Epithelial cell of proximal tubule (primary cell): ENCODE data around the gene DZIP3. TPM values are rescaled to one million over a fixed set of nuclear protein-coding genes. Genes with fewer than 3 reads are reported as not detected.
"Not testable (repeated sequence)": the region's sequence is repeated elsewhere in the genome, so short reads cannot be mapped to it uniquely, and the experiment has no call there.

ENCODE experiments used
- DNase-seq: peaks from one replicate; pipeline ENCODE4 v3.0.0-alpha.2; 2011; ENCODE audit warnings: low read depth
- H3K4me3 ChIP-seq: 2 replicates; pipeline ENCODE4 v1.5.1; 2011; ENCODE audit warnings: low read depth, mild to moderate bottlenecking, low read length
- CTCF ChIP-seq: conservative IDR thresholded peaks from 2 replicates; pipeline ENCODE4 v1.5.1; 2012; ENCODE audit warnings: low read depth, mild to moderate bottlenecking, low read length
- total RNA-seq: library from RNA; depleted of rRNA; stranded (reverse); fragments of >200 nt; gene quantifications from 2 replicates; pipeline ENCODE4 v1.2.3, GENCODE V29; 2015

Gene DZIP3
- total RNA-seq, 1 donor from 2014 or later = 6.3 TPM

DNA sequence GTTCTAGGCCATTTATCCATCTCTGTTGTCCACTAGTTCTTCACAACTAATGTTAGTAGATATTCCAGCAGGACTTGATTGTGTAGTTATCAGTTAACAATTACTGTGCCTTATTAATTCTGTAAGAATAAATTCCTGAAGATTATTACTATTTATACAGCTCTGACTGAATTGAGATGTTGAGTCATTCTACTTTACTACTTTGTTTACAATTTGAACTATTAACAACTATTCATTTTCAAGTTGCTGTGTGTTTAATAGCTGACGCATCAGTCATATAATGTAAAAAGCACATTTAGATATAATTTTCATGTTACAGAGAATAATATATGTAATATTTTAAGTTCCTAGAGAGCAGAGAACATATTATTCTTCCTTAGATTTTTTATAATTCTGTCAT lies 21.1 kb downstream of the DZIP3 start:
- TF ChIP-seq CTCF = no peak
- H3K4me3 ChIP-seq = no peak overlapping the region
- no peak for DNase-seq

DNA sequence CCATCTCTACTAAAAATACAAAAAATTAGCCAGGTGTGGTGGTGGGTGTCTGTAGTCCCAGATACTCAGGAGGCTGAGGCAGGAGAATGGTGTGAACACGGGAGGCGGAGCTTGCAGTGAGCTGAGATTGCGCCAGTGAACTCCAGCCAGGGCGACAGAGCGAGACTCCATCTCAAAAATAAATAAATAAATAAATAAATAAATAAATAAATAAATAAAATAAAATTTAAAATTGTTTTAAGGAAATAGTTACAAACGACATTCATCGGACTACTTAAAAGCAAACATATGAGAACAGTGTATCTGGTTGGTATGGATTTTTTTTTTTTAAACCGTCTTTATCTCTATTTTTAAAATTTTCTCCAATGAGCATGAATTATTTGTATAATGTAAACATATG lies 26.6 kb downstream of the DZIP3 start:
- DNase-seq, H3K4me3 ChIP-seq: not testable (repeated sequence)

GRCh38 chr3:108620250-108620649 lies 30.7 kb downstream of the DZIP3 start:
- TF ChIP-seq CTCF = no peak
- no peak for DNase-seq
- H3K4me3 ChIP-seq = no peak overlapping the region

- DNase-seq = no peak
- TF ChIP-seq CTCF = no peak
- H3K4me3 ChIP-seq = no peak overlapping the region
These were observed 34.0 kb downstream of the DZIP3 start for GRCh38 chr3:108623504-108623903.

DNA sequence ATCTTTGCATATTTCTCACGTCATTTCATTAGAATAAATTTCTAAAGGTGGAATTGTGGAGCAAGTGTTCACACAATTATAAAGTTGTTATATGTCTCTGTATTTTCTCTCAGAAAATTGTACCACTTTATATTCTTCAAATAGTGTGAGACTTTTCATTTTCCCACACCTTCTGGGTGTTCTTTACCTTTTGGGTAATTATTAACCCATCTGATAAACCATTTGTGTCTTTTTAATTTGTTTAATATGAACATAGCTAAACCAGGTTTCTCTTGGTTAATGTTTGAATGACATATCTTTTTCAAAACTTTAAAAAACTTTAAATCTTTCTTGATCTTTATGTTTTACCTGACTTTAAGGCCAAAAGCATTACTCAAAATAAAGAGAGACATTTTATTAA lies 40.5 kb downstream of the DZIP3 start:
- no peak for DNase-seq
- TF ChIP-seq CTCF = no peak
- no peak overlapping the region for H3K4me3 ChIP-seq

DNA sequence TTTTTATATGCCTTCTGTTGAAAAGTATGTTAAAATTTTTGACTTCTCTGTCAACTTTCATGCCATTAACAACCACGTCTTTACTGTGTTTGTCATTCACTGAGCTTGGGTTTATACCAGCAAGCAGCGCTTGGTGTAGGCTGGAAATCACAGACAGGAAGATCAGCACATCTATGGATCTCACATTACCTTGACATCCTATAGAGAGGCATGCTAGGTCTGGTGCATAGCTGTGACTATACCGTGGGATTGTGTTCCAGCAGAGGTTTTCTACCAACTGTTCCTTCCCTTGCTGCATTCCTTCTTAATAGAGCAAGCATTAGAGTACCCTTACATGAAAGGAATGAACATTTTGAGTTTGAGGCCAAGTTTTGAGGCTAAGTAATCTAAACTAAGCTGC lies 53.0 kb downstream of the DZIP3 start:
- no peak for DNase-seq
- H3K4me3 ChIP-seq = no peak overlapping the region
- no peak for TF ChIP-seq CTCF

DNA sequence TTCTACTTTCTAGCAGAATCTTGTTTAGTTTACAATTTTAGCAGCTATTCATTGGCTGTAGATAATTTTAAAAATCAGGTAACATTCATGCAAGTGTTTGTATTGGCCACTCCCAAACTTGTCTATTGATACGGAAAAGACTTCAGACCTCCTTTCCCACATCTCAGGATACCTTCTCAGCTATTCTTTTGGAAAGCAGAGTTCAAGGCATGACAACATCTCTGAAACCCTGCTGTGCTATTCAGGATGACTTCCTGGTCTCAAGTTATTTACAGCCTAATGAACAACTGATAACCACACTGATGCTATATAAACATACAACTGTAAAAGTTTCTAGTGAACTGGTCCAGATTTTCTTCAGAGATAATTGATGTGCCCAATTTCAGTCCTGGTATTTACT lies 55.8 kb downstream of the DZIP3 start:
- TF ChIP-seq CTCF = no peak
- H3K4me3 ChIP-seq = no peak overlapping the region
- DNase-seq = no peak

- not testable (repeated sequence) for DNase-seq
These were observed 66.1 kb downstream of the DZIP3 start for GRCh38 chr3:108655664-108656063.

More at GRCh38 chr3:108655664-108656063, 66.1 kb downstream of the DZIP3 start:
- H3K4me3 ChIP-seq = not testable (repeated sequence)
